ENCODE results near the gene CRYGN.

DNA sequence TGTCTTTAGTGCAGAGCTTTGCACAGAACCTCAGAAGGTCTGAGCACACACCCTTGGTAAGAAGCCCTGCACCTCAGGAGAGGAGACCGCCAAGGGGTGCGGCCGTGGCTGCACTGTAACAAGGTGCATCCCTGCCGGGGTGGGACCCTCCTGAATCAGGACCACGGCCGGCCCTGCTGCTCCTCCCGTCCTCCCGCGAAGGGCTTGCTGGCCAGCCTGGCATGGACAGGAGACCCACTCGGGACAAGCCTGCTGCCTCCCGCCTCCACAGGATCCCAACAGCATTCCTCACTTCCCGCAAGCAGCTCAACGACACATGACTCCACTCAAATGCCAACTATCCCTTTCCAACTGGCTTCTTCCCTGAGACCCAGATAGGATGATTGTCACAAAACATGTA is 42.9 kb downstream of the CRYGN start:
- TF ChIP-seq, protein P1, sequence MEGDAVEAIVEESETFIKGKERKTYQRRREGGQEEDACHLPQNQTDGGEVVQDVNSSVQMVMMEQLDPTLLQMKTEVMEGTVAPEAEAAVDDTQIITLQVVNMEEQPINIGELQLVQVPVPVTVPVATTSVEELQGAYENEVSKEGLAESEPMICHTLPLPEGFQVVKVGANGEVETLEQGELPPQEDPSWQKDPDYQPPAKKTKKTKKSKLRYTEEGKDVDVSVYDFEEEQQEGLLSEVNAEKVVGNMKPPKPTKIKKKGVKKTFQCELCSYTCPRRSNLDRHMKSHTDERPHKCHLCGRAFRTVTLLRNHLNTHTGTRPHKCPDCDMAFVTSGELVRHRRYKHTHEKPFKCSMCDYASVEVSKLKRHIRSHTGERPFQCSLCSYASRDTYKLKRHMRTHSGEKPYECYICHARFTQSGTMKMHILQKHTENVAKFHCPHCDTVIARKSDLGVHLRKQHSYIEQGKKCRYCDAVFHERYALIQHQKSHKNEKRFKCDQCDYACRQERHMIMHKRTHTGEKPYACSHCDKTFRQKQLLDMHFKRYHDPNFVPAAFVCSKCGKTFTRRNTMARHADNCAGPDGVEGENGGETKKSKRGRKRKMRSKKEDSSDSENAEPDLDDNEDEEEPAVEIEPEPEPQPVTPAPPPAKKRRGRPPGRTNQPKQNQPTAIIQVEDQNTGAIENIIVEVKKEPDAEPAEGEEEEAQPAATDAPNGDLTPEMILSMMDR (IDR thresholded peaks at IDR 0.05; ENCODE audit: poor library complexity): no peak
- no peak for TF ChIP-seq EZH2 (IDR thresholded peaks at IDR 0.05; ENCODE audit: borderline replicate concordance)
- TF ChIP-seq EZH2phosphoT487 (IDR thresholded peaks at IDR 0.05; ENCODE audit: low read depth, severe bottlenecking, unreplicated experiment): no peak

Measured in hepatocyte (in vitro differentiated cells).